ENCODE data around the gene LKAAEAR1. TPM values are rescaled to one million over a fixed set of nuclear protein-coding genes. Genes with fewer than 3 reads are reported as not detected.

Gene LKAAEAR1
- total and polyA plus RNA-seq, 2 of the 4 experiments (the other 2 are of a cell fraction), result 0.21 TPM; not detected in 1

GRCh38 chr20:64037498-64038213, 46.5 kb downstream of the LKAAEAR1 start (continued):
- TF ChIP-seq MXI1 (IDR thresholded peaks at IDR 0.05; ENCODE audit: borderline replicate concordance, low read depth, low read length) (no peak), MAFK (IDR thresholded peaks at IDR 0.05; ENCODE audit: low read depth, low read length) (no peak), CHD1 (IDR thresholded peaks at IDR 0.05; ENCODE audit: low read depth, low read length) (no peak), NFE2L2 (IDR thresholded peaks at IDR 0.05; ENCODE audit: low read depth, low read length) (no peak), FOS (IDR thresholded peaks at IDR 0.05; ENCODE audit: low read depth, low read length) (no peak), RCOR1 (IDR thresholded peaks at IDR 0.05; ENCODE audit: insufficient replicate concordance, low read length) (no peak)

DNA sequence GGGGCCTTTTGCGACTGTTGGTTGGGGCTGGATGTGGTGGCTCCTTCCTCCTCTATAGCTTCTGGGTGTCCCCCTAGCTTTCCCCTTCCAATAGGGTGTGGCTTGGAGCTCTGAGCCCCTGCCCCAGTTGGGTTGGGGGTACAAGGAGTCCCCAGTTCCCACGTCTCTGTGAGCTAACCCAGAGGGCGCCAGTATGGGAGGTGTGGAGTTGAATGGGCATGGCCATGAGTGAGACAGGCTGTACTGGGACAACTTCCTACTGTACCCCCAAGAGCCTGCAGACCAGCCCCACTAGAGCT, 47.0 kb downstream of the LKAAEAR1 start:
- POLR2A ChIA-PET (ENCODE audit: unreplicated experiment), result no interaction called here

More for the DNA sequence above, 47.0 kb downstream of the LKAAEAR1 start:
- H3K9ac ChIP-seq (ENCODE audit: low read depth, low read length), result no peak overlapping the region
- H4K91ac ChIP-seq (ENCODE audit: insufficient read depth, low read depth, low read length), result no peak overlapping the region
- no peak overlapping the region for H2AFZ ChIP-seq (replicated peaks; ENCODE audit: low read length, poor library complexity)
- no peak overlapping the region for H2BK20ac ChIP-seq (ENCODE audit: low read depth, low read length)
- no peaks in the 10 kb centered on the region for H3K9me1 ChIP-seq (ENCODE audit: insufficient read depth, low read length)
- H3K14ac ChIP-seq (replicated peaks; ENCODE audit: low read depth, low read length), result no peak overlapping the region
- no peaks in the 10 kb centered on the region for H3K9me3 ChIP-seq (ENCODE audit: control insufficient read depth, insufficient read depth, low read length)
- in situ Hi-C loops (cut with MboI; ENCODE audit: low sequenced_read_pairs), result no loop called here
- H2BK5ac ChIP-seq (ENCODE audit: low read depth, low read length, poor library complexity, severe bottlenecking), result no peak overlapping the region
- H3K79me1 ChIP-seq (ENCODE audit: low read depth in 1 of 2, low read length in 2 of 2), result no peaks in the 10 kb centered on the region
- H3K4me3 ChIP-seq (ENCODE audit: insufficient read depth, low read depth, low read length), result no peak overlapping the region
- no peak overlapping the region for H4K8ac ChIP-seq (ENCODE audit: low read depth in 2 of 2, low read length in 2 of 2)
- ATAC-seq (ENCODE audit: low read depth), result no peak
- no peak overlapping the region for H3K27ac ChIP-seq (ENCODE audit: insufficient read depth, low read length)
- dilution Hi-C loops (cut with HindIII; ENCODE audit: low sequenced_read_pairs, unreplicated experiment), result no loop called here
- CTCF ChIA-PET, result no interaction called here
- H3K18ac ChIP-seq (ENCODE audit: low read depth, low read length), result no peak overlapping the region
- no peak overlapping the region for H3K4ac ChIP-seq (ENCODE audit: low read depth, low read length)
- TF ChIP-seq SMC3 (IDR thresholded peaks at IDR 0.05; ENCODE audit: low read depth, low read length) (no peak), CHD1 (IDR thresholded peaks at IDR 0.05; ENCODE audit: low read depth, low read length) (no peak), RAD21 (IDR thresholded peaks at IDR 0.05; ENCODE audit: low read length) (no peak), MAFK (IDR thresholded peaks at IDR 0.05; ENCODE audit: low read depth, low read length) (no peak), ELK1 (IDR thresholded peaks at IDR 0.05; ENCODE audit: borderline replicate concordance, low read depth, low read length) (no peak), CEBPB (IDR thresholded peaks at IDR 0.05; ENCODE audit: low read depth, low read length) (no peak), BHLHE40 (IDR thresholded peaks at IDR 0.05; ENCODE audit: low read depth, low read length) (no peak), RCOR1 (IDR thresholded peaks at IDR 0.05; ENCODE audit: insufficient replicate concordance, low read length) (no peak), MXI1 (IDR thresholded peaks at IDR 0.05; ENCODE audit: borderline replicate concordance, low read depth, low read length) (no peak), CTCF (conservative IDR thresholded peaks at IDR 0.05; ENCODE audit: low read depth, low read length) (no peak)
- H3K56ac ChIP-seq (ENCODE audit: extremely low read depth, insufficient read depth, low read length), result no peak overlapping the region
- no peak overlapping the region for H3K4me2 ChIP-seq (ENCODE audit: low read depth, low read length)
- H3K23ac ChIP-seq (ENCODE audit: low read depth, low read length), result no peak overlapping the region
- BruUV-seq (replicated peaks), result no TSS peak
- peaks cover 4% of the 10 kb centered on the region; the same call in 1 of the 2 replicates for H3K4me1 ChIP-seq (ENCODE audit: control insufficient read depth, insufficient read depth, low read length)
- no CpG with 5 or more reads among the region's 3 CpGs for WGBS, 2 experiments (ENCODE audit: extremely low coverage in 2 of 2, insufficient read length in 1 of 2)
- peaks cover 16% of the 10 kb centered on the region for H3K36me3 ChIP-seq (ENCODE audit: control insufficient read depth, insufficient read depth, low read length)
- H2BK15ac ChIP-seq (ENCODE audit: low read depth, low read length), result no peak overlapping the region
- peaks cover 5% of the 10 kb centered on the region; the same call in 1 of the 2 replicates for H4K20me1 ChIP-seq (ENCODE audit: insufficient read depth, low read length)
- peaks cover 41% of the 10 kb centered on the region for H3K27me3 ChIP-seq (ENCODE audit: control insufficient read depth, insufficient read depth, low read length)
- H2AK9ac ChIP-seq (replicated peaks; ENCODE audit: low read depth, low read length, poor library complexity), result no peak overlapping the region
- intact Hi-C loops (cut with micrococcal nuclease), result no loop called here
- H4K5ac ChIP-seq (ENCODE audit: low read depth, low read length), result no peak overlapping the region
- H2BK120ac ChIP-seq (ENCODE audit: low read depth, low read length), result no peak overlapping the region
- no peak overlapping the region for H2AK5ac ChIP-seq (ENCODE audit: low read depth, low read length)
- no peak for DNase-seq
